CD4-positive, alpha-beta T cell treated with Interferon gamma for 1 hour (primary cell): Measurements from ENCODE around the gene FAM90A1.
"Not testable (repeated sequence)": the region's sequence is repeated elsewhere in the genome, so short reads cannot be mapped to it uniquely, and the experiment has no call there.

Source experiments
- DNase-seq: peaks from one replicate; pipeline ENCODE4 v3.0.0-alpha.2; 2020

FAM90A1 gene

DNA sequence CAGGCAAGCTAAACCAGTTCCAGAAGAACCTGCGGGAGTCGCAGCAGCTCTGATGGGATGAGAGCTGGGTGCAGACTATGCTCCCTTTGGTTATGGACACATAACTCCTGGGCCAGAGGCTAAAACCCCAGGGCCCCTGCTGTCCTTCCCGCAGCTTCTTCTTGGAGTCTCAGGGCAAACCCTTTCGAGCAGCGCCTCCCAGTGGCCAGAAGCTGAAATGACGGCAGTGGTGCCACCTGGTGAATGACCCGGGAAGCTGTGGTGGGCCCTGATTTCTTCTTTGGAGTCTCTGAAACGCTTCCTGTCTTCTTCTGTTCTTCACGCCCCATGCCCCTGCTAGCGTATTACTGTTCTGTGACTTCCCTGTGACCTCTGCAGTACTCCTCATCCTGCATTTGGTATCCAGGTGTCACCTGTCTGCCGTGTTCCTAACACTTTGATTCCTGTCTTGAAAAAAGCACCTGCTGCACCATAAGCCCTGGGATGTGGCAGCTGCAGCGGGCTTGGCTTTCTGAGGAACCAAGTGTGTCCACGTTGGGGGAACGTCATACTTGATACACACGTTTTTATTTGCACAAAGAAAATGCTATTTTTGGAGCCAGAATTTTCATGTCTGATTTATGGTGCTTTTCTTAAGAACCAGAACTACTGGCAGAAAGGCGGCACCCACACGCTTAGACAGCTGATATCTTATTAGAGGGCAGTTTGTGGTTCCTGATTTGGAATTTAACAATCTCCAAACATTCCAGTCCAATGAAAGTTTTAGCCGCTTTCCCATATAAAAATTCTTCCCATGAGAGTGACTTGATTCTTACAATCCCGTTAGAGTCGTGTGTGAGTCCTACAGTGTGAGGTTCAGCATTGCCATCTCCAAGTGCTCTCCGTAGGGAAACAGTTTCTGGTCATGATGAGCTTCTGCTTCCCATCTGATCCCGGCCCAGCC is 4.5 kb upstream of the FAM90A1 start:
- peak; percentile 65 for DNase-seq

- DNase-seq, result not testable (repeated sequence)
Observed at GRCh38 chr12:8231049-8231448, 3.6 kb upstream of the FAM90A1 start.

GRCh38 chr12:8229486-8229885 is 2.1 kb upstream of the FAM90A1 start:
- DNase-seq, result not testable (repeated sequence)

DNA sequence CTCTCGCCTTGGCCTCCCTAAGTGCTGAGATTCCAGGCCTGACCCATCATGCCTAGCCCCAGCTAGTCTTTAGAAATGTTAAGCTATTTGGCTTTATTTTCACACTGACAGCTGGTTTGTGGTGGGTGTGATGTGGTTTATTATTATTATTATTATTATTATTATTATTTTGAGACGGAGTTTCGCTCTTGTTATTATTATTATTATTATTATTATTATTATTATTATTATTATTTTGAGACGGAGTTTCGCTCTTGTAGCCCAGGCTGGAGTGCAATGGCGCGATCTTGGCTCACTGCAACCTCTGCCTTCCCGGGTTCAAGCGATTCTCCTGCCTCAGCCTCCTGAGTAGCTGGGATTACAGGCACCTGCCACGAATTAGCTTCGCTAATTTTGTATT is 1.2 kb upstream of the FAM90A1 start:
- not testable (repeated sequence) for DNase-seq

GRCh38 chr12:8227732-8228077 is 287 bp upstream of the FAM90A1 start:
- DNase-seq, result not testable (repeated sequence)

DNA sequence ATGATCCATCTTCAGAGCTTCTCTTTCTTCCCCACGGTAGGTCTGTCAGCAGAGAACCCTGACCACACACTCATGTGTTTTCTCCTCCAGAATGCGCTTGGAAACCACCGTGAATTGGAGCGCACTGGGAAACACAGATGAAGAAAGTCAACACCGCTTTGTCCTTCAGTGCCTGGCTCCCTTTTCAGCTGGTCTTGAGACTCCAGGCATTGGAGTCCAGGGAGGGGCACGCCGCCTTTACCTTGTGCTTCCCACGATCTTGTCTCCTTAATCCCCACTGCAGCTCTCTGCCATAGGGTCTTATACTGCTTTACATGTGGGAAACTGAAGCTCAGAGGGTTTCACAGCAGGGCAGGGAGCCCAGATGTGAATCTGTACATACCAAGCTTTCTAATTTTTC is 1.1 kb downstream of the FAM90A1 start:
- DNase-seq, result no peak

DNA sequence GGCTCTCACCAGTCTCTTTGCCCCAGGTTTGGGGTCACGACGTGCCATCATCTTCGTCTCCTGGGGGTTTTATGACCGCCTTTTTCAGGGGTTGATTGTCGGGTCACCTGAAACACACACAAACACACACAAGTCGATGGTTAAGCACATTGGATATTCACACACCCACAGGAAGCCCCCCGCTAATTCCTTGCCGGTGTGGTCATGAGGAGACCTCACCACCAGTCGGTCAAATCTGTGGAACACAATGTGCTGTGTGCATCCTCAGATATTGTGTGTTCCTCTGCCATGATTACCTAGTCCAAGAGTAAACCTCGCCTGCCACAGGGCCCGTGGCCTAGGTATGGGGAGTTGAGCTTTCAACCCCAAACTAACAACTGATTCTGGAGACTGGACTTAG is 2.6 kb downstream of the FAM90A1 start:
- not testable (repeated sequence) for DNase-seq

GRCh38 chr12:8223646-8224045 is 3.8 kb downstream of the FAM90A1 start:
- DNase-seq, result not testable (repeated sequence)

- DNase-seq, result not testable (repeated sequence)
Observed at GRCh38 chr12:8222303-8222702, 5.1 kb downstream of the FAM90A1 start.

- not testable (repeated sequence) for DNase-seq
Observed at GRCh38 chr12:8221844-8222243, 5.6 kb downstream of the FAM90A1 start.

DNA sequence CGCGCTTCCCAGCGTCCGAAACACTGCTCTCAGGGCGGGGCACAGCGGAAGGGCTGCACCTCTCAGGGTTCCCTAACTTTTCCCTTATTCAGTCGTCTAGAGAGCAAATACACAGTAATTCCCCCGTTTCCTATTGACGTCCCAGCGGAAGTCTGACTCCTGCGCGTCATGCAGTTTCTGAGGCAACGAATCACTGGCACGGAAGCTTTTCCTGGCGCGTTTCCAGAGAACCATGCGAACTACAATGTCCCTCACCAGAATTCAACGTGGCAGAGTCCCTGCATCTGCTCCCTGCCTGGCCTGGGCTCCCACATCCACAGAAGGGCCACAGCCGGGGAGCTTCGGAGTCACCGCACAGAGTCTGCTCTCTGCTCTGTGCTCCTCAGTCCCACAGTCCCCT is 6.0 kb downstream of the FAM90A1 start:
- not testable (repeated sequence) for DNase-seq

DNA sequence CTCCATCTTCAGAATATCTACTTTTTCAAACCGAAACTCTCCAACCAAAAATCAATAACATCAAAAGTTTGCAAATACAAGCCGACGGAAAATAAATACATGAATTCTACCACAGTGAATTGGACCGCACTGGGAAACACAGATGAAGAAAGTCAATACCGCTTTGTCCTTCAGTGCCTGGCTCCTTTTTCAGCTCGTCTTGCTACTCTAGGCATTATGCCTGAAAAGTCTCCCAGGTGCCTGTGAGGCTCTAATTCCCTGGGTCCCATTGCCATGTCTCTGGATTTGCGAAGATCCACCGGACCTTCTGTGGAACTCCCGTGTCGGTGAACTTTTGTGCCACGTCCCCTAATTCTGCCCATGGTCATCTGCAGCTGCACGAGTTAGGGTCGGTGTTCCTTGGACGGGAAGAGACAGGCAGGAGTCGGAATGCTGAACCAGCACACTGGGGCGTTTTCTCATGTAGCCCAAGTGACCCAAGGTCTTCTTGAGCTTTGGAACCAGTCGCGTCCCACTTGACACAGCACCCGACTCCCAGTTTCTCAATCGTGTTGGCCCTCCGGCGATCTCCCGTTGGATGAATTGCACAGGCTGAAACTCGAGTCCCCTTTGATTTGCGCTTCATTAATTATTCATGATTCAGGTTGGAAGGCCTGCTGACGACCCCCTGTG is 8.6 kb downstream of the FAM90A1 start:
- DNase-seq, result not testable (repeated sequence)

GRCh38 chr12:8197685-8198308 is 29.6 kb downstream of the FAM90A1 start:
- DNase-seq, result not testable (repeated sequence)

DNA sequence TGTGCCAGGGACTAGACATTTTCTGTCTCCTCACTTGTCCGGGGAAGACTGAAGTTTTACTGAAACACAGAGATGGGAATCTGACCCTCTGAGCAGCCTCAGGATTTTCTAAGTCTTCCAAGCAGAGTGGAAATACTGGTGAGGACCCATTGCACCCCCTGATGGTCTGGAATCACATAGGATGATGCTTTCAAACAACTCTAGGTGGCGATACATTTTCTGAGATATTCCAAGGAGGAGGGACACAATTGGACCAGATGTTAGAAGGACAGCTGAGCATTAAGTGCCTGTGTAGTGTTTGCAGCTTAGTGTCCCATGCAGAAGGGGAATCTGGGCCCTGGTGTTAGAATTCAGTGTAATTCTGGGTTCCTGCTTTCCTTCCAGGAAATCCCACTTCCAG is 39.3 kb downstream of the FAM90A1 start:
- DNase-seq, result not testable (repeated sequence)

DNA sequence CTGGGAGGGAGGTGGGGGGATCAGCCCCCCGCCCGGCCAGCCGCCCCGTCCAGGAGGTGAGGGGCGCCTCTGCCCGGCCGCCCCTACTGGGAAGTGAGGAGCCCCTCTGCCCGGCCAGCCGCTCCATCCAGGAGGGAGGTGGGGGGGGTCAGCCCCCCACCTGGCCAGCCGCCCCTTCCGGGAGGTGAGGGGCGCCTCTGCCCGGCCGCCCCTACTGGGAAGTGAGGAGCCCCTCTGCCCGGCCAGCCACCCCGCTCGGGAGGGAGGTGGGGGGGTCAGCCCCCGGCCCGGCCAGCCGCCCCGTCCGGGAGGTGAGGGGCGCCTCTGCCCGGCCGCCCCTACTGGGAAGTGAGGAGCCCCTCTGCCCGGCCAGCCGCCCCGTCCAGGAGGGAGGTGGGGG is 43.2 kb downstream of the FAM90A1 start:
- not testable (repeated sequence) for DNase-seq

GRCh38 chr12:8183346-8183745 is 44.1 kb downstream of the FAM90A1 start:
- not testable (repeated sequence) for DNase-seq

DNA sequence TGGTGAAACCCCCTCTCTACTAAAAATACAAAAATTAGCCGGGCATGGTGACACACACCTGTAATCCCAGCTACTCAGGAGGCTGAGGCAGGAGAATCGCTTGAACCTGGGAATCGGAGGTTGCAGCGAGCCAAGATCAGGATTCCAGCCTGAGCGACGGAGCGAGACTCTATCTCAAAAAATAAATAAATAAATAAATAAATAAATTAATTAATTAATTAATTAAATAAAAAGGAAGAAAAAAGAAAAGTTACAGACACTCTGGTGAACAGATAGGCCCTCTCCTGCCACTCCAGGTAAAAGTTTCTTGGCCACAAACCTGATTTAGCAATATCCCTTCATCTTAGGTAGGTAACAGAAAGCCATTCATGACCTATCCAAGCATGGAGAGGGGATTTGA is 44.5 kb downstream of the FAM90A1 start:
- not testable (repeated sequence) for DNase-seq

GRCh38 chr12:8181271-8181670 is 46.1 kb downstream of the FAM90A1 start:
- not testable (repeated sequence) for DNase-seq

DNA sequence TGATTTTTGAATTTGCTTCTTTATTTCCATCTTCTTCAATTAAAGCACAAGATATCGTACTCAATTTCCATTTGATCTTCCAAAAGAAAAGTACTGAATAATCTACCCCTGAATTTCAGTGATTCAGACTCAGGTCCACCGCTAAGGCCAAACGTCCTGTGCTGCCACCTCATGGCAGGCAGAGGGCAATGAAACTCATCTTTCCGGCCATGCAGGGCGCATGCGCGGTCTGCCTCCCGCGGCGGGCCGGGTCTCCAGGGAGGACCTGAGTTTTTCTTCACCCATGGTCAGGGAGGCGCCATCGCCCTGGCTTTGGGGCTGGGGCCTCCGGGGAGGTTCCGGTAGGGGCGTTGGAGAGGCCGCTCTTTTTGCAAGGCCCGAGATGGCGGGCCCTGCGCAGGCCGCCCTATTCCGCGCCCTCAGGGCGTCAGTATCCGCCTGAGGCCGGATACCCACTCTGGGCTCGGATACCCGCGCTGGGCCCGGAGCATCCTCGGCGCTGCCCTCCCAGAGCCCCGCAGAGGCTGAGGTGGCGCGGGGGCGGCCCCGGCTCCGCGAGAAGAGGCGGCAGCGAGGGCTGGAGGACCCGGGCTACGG is 47.3 kb downstream of the FAM90A1 start:
- DNase-seq, result peak; percentile 84

GRCh38 chr12:8172911-8173310 is 54.5 kb downstream of the FAM90A1 start:
- DNase-seq, result not testable (repeated sequence)
